SU-DHL-6 (cell line): ENCODE measurements around the gene BGLAP.

ENCODE experiments used
- H2AFZ ChIP-seq: fragments of 200-600 bp; sonication (generic); 2 replicates; pipeline ENCODE4 v1.6.1; 2014; ENCODE audit warnings: low read depth, mild to moderate bottlenecking, moderate library complexity, mixed read lengths, antibody characterized with exemption, low read length; ENCODE audit not compliant: severe bottlenecking
- H3F3A ChIP-seq: fragments of 200-600 bp; shearing (Covaris generic); 2 replicates; pipeline ENCODE4 v1.6.0; 2016; ENCODE audit warnings: antibody characterized with exemption, mild to moderate bottlenecking; ENCODE audit not compliant: insufficient read depth
- H3K27ac ChIP-seq: fragments of 200-600 bp; sonication (generic); 2 replicates; pipeline ENCODE4 v1.5.1; 2016; ENCODE audit warnings: low read depth, mild to moderate bottlenecking, low read length, moderate library complexity, mixed read lengths
- H3K27me3 ChIP-seq: fragments of 200-600 bp; sonication (generic), shearing (Covaris generic); 2 replicates; pipeline ENCODE4 v1.6.0; 2014; ENCODE audit warnings: mild to moderate bottlenecking, low read length
- H3K36me3 ChIP-seq: fragments of 200-600 bp; sonication (generic); 2 replicates; pipeline ENCODE4 v1.6.1; 2014; ENCODE audit warnings: mild to moderate bottlenecking, low read length, mixed read lengths
- H3K4me2 ChIP-seq: fragments of 300-600, 200-600 bp; shearing (Covaris generic), sonication (generic); 2 replicates; pipeline ENCODE4 v1.6.0; 2014; ENCODE audit warnings: low read length, low read depth, mild to moderate bottlenecking; ENCODE audit not compliant: poor library complexity, severe bottlenecking
- H3K4me3 ChIP-seq: fragments of 200-600 bp; sonication (generic); 2 replicates; pipeline ENCODE4 v1.5.1; 2014; ENCODE audit warnings: antibody characterized with exemption, low read length, mild to moderate bottlenecking, mixed read lengths; ENCODE audit not compliant: insufficient read depth, poor library complexity, severe bottlenecking
- H3K79me2 ChIP-seq: fragments of 200-600 bp; sonication (generic); 2 replicates; pipeline ENCODE4 v1.6.1; 2014; ENCODE audit warnings: mild to moderate bottlenecking, low read length, moderate library complexity; ENCODE audit not compliant: insufficient read depth
- H3K9ac ChIP-seq: fragments of 200-600 bp; sonication (generic); 2 replicates; pipeline ENCODE4 v1.7.0; 2014; ENCODE audit warnings: mild to moderate bottlenecking, low read length
- H3K9me2 ChIP-seq: fragments of 200-600 bp; sonication (generic); replicated peaks from 2 replicates; pipeline ENCODE4 v1.6.1; 2014; ENCODE audit warnings: low read length; ENCODE audit not compliant: insufficient read depth
- H3K9me3 ChIP-seq: fragments of 200-600 bp; sonication (generic); 2 replicates; pipeline ENCODE4 v1.6.1; 2014; ENCODE audit warnings: low read length, mixed read lengths; ENCODE audit not compliant: insufficient read depth
- H4K20me1 ChIP-seq: fragments of 200-600 bp; sonication (generic); 2 replicates; pipeline ENCODE4 v1.6.1; 2014; ENCODE audit warnings: low read depth, mild to moderate bottlenecking, antibody characterized with exemption, low read length, moderate library complexity, mixed read lengths
- CTCF ChIP-seq: fragments of 200-600 bp; sonication (generic); IDR thresholded peaks from one replicate; pipeline ENCODE4 v1.5.1; 2017; ENCODE audit warnings: antibody characterized with exemption, mild to moderate bottlenecking, low read length, moderate library complexity; ENCODE audit not compliant: insufficient read depth, poor library complexity, severe bottlenecking
- EZH2phosphoT487 ChIP-seq: fragments of 200-600 bp; sonication (generic), shearing (Covaris generic); conservative IDR thresholded peaks from 2 replicates; pipeline ENCODE4 v1.6.1; 2018; ENCODE audit warnings: mild to moderate bottlenecking, antibody characterized with exemption, low read length, moderate library complexity, mixed read lengths

BGLAP gene

GRCh38 chr1:156232201-156232894 is 9.6 kb upstream of the BGLAP start:
- no peaks in the 10 kb centered on the region for H3F3A ChIP-seq
- H2AFZ ChIP-seq = no peak overlapping the region
- no peak overlapping the region for H3K4me2 ChIP-seq
- H3K9ac ChIP-seq = no peak overlapping the region
- H3K36me3 ChIP-seq = no peaks in the 10 kb centered on the region
- H3K9me3 ChIP-seq = no peaks in the 10 kb centered on the region
- no peak overlapping the region for H3K4me3 ChIP-seq
- TF ChIP-seq CTCF (no peak), EZH2phosphoT487 (no peak)
- H3K27me3 ChIP-seq = no peaks in the 10 kb centered on the region
- no peaks in the 10 kb centered on the region for H3K9me2 ChIP-seq
- H4K20me1 ChIP-seq = no peaks in the 10 kb centered on the region
- H3K79me2 ChIP-seq = no peaks in the 10 kb centered on the region
- H3K27ac ChIP-seq = no peak overlapping the region

DNA sequence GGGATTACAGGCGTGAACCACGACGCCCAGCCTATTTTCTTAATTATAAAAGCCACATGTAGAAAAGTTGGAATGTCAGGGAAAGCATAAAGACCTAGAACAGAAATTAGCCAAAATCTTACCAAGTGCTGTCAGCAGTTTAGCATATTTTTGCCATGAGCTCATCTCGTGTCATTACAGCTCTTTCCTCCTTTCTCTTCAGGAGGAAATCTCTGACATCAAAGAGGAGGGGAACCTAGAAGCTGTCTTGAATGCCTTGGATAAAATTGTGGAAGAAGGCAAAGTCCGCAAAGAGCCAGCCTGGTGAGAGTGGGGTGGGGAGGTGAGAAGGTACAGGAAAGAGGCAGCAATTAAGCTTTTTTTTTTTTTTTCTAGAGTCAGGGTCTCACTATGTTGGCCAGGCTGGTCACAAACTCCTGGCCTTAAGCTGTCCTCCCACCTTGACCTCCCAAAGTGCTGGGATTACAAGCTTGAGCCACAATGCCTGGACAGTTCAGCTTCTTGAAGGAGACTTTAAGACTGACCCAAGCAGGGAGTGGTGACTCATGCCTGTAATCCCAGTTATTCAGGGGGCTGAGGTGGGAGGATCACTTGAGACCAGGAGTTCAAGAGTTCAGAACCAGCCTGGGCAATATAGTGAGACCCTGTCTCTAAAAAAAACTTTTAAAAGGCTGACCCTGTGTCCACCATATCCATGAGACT is 8.4 kb upstream of the BGLAP start:
- no peaks in the 10 kb centered on the region for H4K20me1 ChIP-seq
- no peak overlapping the region for H3K4me2 ChIP-seq
- H3K27ac ChIP-seq = no peak overlapping the region
- H3K79me2 ChIP-seq = no peaks in the 10 kb centered on the region
- no peak for TF ChIP-seq CTCF
- TF ChIP-seq EZH2phosphoT487 = no peak
- H3K9me2 ChIP-seq = no peaks in the 10 kb centered on the region
- H3F3A ChIP-seq = no peaks in the 10 kb centered on the region
- H3K36me3 ChIP-seq = no peaks in the 10 kb centered on the region
- no peaks in the 10 kb centered on the region for H3K27me3 ChIP-seq
- H3K4me3 ChIP-seq = no peak overlapping the region
- no peaks in the 10 kb centered on the region for H3K9me3 ChIP-seq
- no peak overlapping the region for H2AFZ ChIP-seq
- H3K9ac ChIP-seq = no peak overlapping the region

GRCh38 chr1:156236164-156236563 is 5.8 kb upstream of the BGLAP start:
- H3K4me2 ChIP-seq = no peak overlapping the region
- no peaks in the 10 kb centered on the region for H3K79me2 ChIP-seq
- H3K27me3 ChIP-seq = no peaks in the 10 kb centered on the region
- no peaks in the 10 kb centered on the region for H4K20me1 ChIP-seq
- H3F3A ChIP-seq = no peaks in the 10 kb centered on the region
- no peaks in the 10 kb centered on the region for H3K36me3 ChIP-seq
- H3K27ac ChIP-seq = no peak overlapping the region
- no peak overlapping the region for H2AFZ ChIP-seq
- H3K9me2 ChIP-seq = no peaks in the 10 kb centered on the region
- H3K9ac ChIP-seq = no peak overlapping the region
- no peaks in the 10 kb centered on the region for H3K9me3 ChIP-seq
- TF ChIP-seq EZH2phosphoT487 = no peak
- TF ChIP-seq CTCF = no peak
- no peak overlapping the region for H3K4me3 ChIP-seq
